Measurements from ENCODE around the gene PSMC2. TPM values are rescaled to one million over a fixed set of nuclear protein-coding genes. Genes with fewer than 3 reads are reported as not detected.

PSMC2 gene
- total RNA-seq, 1 experiment from 2014 or later: 171 TPM

- ChIA-PET CTCF (no interaction called here), POLR2A (no interaction called here)
- TF ChIP-seq, protein P1, sequence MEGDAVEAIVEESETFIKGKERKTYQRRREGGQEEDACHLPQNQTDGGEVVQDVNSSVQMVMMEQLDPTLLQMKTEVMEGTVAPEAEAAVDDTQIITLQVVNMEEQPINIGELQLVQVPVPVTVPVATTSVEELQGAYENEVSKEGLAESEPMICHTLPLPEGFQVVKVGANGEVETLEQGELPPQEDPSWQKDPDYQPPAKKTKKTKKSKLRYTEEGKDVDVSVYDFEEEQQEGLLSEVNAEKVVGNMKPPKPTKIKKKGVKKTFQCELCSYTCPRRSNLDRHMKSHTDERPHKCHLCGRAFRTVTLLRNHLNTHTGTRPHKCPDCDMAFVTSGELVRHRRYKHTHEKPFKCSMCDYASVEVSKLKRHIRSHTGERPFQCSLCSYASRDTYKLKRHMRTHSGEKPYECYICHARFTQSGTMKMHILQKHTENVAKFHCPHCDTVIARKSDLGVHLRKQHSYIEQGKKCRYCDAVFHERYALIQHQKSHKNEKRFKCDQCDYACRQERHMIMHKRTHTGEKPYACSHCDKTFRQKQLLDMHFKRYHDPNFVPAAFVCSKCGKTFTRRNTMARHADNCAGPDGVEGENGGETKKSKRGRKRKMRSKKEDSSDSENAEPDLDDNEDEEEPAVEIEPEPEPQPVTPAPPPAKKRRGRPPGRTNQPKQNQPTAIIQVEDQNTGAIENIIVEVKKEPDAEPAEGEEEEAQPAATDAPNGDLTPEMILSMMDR (IDR thresholded peaks at IDR 0.05): no peak
- no peak for TF ChIP-seq SIN3A (IDR thresholded peaks at IDR 0.05; ENCODE audit: borderline replicate concordance, insufficient read depth, low read depth, low read length)
- no peak for TF ChIP-seq REST (IDR thresholded peaks at IDR 0.05; ENCODE audit: insufficient read depth in 1 of 2, low read depth in 2 of 2, low read length in 1 of 2)
- no peak for TF ChIP-seq POLR2AphosphoS5 (IDR thresholded peaks at IDR 0.05; ENCODE audit: low read depth, low read length)
- TF ChIP-seq TCF7L2 (IDR thresholded peaks at IDR 0.05; ENCODE audit: low read depth, low read length): no peak
- DNase-seq (ENCODE audit: low read depth, low spot score) (no peak), ATAC-seq (no peak)
- intact Hi-C loops (cut with micrococcal nuclease; ENCODE audit: unreplicated experiment) (no loop called here), in situ Hi-C loops (cut with HindIII; ENCODE audit: low pct_unique_long_range_greater_than_20kb, low sequenced_read_pairs) (no loop called here)
- H3K36me3 ChIP-seq (ENCODE audit: control insufficient read depth, insufficient read depth, low read length): peaks cover 3% of the 10 kb centered on the region; the same call in 1 of the 2 replicates
- no TSS peak for BruUV-seq (replicated peaks)
- no peak overlapping the region for H3K27ac ChIP-seq (ENCODE audit: low read length)
- no peaks in the 10 kb centered on the region for H3K9me3 ChIP-seq (ENCODE audit: control insufficient read depth, insufficient read depth, low read depth, low read length)
- H3K4me3 ChIP-seq (ENCODE audit: low read depth in 2 of 2, low read length in 2 of 2): no peak overlapping the region
- no peaks in the 10 kb centered on the region; the same call in 1 of the 2 replicates for H3K27me3 ChIP-seq (ENCODE audit: control insufficient read depth, insufficient read depth, low read length)
- H3K4me1 ChIP-seq (ENCODE audit: control insufficient read depth, insufficient read depth, low read length): no peaks in the 10 kb centered on the region
Measured at GRCh38 chr7:103373866-103374643, 26.6 kb downstream of the PSMC2 start.

GRCh38 chr7:103379270-103379975, 32.0 kb downstream of the PSMC2 start:
- POLR2A ChIA-PET: interaction anchor here (0.5 kb wide), 1 partner anchor 225 kb away, joined by 3 read pairs; no protein-coding TSS in a partner anchor

More at GRCh38 chr7:103379270-103379975, 32.0 kb downstream of the PSMC2 start:
- in situ Hi-C loops (cut with HindIII; ENCODE audit: low pct_unique_long_range_greater_than_20kb, low sequenced_read_pairs): no loop called here
- Histone ChIP-seq H3K27me3 (ENCODE audit: control insufficient read depth, insufficient read depth, low read length) (no peaks in the 10 kb centered on the region), H3K27ac (ENCODE audit: low read length) (no peak overlapping the region), H3K4me3 (ENCODE audit: low read depth in 2 of 2, low read length in 2 of 2) (no peak overlapping the region), H3K4me1 (ENCODE audit: control insufficient read depth, insufficient read depth, low read length) (no peaks in the 10 kb centered on the region), H3K9me3 (ENCODE audit: control insufficient read depth, insufficient read depth, low read depth, low read length) (no peaks in the 10 kb centered on the region), H3K36me3 (ENCODE audit: control insufficient read depth, insufficient read depth, low read length) (no peaks in the 10 kb centered on the region)
- CTCF ChIA-PET: no interaction called here
- DNase-seq (ENCODE audit: low read depth, low spot score): no peak
- no peak for ATAC-seq
- TF ChIP-seq REST (IDR thresholded peaks at IDR 0.05; ENCODE audit: insufficient read depth in 1 of 2, low read depth in 2 of 2, low read length in 1 of 2) (no peak), POLR2AphosphoS5 (IDR thresholded peaks at IDR 0.05; ENCODE audit: low read depth, low read length) (no peak), SIN3A (IDR thresholded peaks at IDR 0.05; ENCODE audit: borderline replicate concordance, insufficient read depth, low read depth, low read length) (no peak), TCF7L2 (IDR thresholded peaks at IDR 0.05; ENCODE audit: low read depth, low read length) (no peak)
- TF ChIP-seq, protein P1 (IDR thresholded peaks at IDR 0.05): no peak; the same call in 1 of the 2 replicates
- no TSS peak for BruUV-seq (replicated peaks)
- intact Hi-C loops (cut with micrococcal nuclease; ENCODE audit: unreplicated experiment): no loop called here
